Ovary (tissue), 9 donors: Measurements from ENCODE around the gene ABCC4. TPM values are rescaled to one million over a fixed set of nuclear protein-coding genes. Genes with fewer than 3 reads are reported as not detected.

Experiments used
- DNase-seq, 5 donors: peaks; one replicate each; pipeline ENCODE4 v3.0.0-alpha.2; 2019 to 2020
- H3K27ac ChIP-seq, 2 donors: fragments of 200-600 bp; one replicate each; pipeline versions ENCODE4 v1.5.1 to v1.8.0; 2019 to 2022
- H3K27me3 ChIP-seq: fragments of 200-600 bp; one replicate; pipeline ENCODE4 v1.8.0; 2022
- H3K36me3 ChIP-seq: fragments of 200-600 bp; sonication (generic); one replicate; pipeline ENCODE4 v1.5.1; 2019
- H3K4me1 ChIP-seq: one replicate; pipeline ENCODE4 v1.8.1; 2013; ENCODE audit warnings: mild to moderate bottlenecking, moderate library complexity; ENCODE audit not compliant: insufficient read depth
- H3K4me3 ChIP-seq: fragments of 200-600 bp; sonication (generic); one replicate; pipeline ENCODE4 v1.5.1; 2017
- H3K9me3 ChIP-seq, 2 donors: fragments of 200-600 bp in 1 of 2; sonication (generic) in 1 of 2; one replicate each; pipeline versions ENCODE4 v1.5.1 to v1.8.1; 2013 to 2019; ENCODE audit warnings: mild to moderate bottlenecking in 1 of 2, moderate library complexity in 1 of 2
- EP300 ChIP-seq: sonication (generic); formaldehyde crosslinking; IDR thresholded peaks from one replicate; pipeline ENCODE4 v1.6.1; 2017; ENCODE audit warnings: antibody characterized with exemption
- POLR2A ChIP-seq: fragments of 450-650 bp; IDR thresholded peaks from one replicate; pipeline ENCODE4 v1.6.1; 2017; ENCODE audit warnings: antibody characterized with exemption, mild to moderate bottlenecking, moderate library complexity
- WGBS, 3 donors: extraction: QIAGEN DNeasy Blood & Tissue Kit in 1 of 3; methylation state at CpG; one replicate each; pipeline versions ENCODE4 v1.1.5 to v1.1.7; 2013 to 2017; 5-methylcytosine and 5-hydroxymethylcytosine counted together
- intact Hi-C, 4 donors: fragments of 100-400 bp; cut with DNase I; formaldehyde crosslinking; loops; one replicate each; pipeline versions ENCODE4 v1.11.0 to v1.15.1; 2022 to 2023
- polyA plus RNA-seq, 2 donors: library from polyadenylated mRNA; stranded (reverse); fragments of 200-250 nt in 1 of 2; fragments of 350-450 nt in 1 of 2; fragmentation: Illumina TruSeq in 1 of 2; extraction: RNeasy Lipid Tissue Mini Kit (QIAGEN cat#74804) in 1 of 2; gene quantifications; one replicate each; pipeline ENCODE4 v1.2.3, GENCODE V29; 2013 to 2014
- small RNA-seq: library from RNA; depleted of rRNA; stranded (forward); fragments of <200 nt; gene quantifications from one replicate; pipeline ENCODE3, GENCODE V24; 2016
- total RNA-seq, 7 donors: library from RNA; depleted of rRNA in 2 of 7; stranded (reverse); fragments of >200 nt in 2 of 7; fragmentation: NEBNext Ultra II Directional in 3 of 7; extraction: Animal tissue kit (Norgen Biotek cat#: 25700) in 3 of 7; gene quantifications; one replicate each; pipeline versions ENCODE4 v1.1.0 to v1.2.4, GENCODE V29; 2016 to 2023
- TF ChIP-seq, protein P1 (sequence below), 3 donors: fragments of 450-650 bp in 2 of 3; fragments of 200-600 bp in 1 of 3; IDR thresholded peaks; one replicate each; pipeline versions ENCODE4 v1.5.1 to v1.8.0; 2016 to 2022; ENCODE audit warnings: antibody characterized with exemption in 3 of 3, mild to moderate bottlenecking in 1 of 3
- donor health status: DM: no; HTN: no; CAD: no; lungs with moderate emphysema.
- donor health status: DM: no; HTN: no; CAD: no.
- donor health status: Bipolar disorder and iron deficiency.
- donor health status: DM: yes; HTN: yes; CAD: no.
- donor health status: DM: no; HTN: no; CAD: no.
- donor health status: DM: yes; HTN: yes; CAD: no.

ABCC4 gene
- total and polyA plus RNA-seq, 9 donors, result 6.1 to 28.5 (median 11.5) TPM

DNA sequence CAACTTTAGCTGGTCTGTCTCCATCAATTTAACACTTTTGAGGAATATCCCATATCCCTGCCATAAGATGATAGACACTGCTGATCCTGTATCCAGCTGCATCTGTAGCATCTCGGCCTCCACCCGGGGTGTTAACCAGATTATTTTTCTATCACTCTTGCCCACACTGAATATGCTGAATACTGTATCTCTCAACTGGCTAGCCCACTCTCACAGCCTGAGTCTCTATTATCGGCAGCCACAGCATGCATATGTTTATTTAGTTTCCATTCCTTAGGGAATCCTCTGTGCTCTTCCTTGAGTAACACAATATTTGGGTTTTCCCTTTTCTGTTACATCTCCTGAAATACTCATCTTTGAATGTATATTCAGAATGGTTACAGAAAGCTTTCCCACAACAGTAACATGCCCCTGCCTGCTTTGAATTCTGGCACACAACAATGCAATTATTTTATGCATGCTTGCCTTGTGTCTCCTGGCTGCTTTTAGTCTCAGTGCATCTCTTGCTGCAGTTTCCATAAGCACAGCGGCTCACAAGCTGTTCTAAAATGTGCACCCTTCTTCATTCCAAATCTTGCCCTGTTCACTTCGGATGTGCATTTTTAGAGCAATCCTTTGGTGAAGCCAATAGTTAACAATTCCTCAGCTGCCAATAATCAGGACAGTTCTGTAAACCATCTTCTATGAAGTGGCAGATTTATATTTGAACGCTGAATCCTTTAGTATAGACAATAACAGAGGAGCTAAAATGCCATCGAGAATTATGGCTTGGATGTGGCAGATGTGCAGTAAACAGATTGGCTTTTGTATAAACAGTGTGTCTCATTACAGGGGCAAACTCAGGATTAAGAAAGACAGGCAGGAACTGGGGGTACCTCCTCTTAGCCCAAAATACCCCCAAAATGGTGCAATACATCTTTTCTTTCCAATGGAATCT lies 327.0 kb downstream of the ABCC4 start:
- TF ChIP-seq POLR2A (no peak), EP300 (no peak)
- TF ChIP-seq, protein P1, sequence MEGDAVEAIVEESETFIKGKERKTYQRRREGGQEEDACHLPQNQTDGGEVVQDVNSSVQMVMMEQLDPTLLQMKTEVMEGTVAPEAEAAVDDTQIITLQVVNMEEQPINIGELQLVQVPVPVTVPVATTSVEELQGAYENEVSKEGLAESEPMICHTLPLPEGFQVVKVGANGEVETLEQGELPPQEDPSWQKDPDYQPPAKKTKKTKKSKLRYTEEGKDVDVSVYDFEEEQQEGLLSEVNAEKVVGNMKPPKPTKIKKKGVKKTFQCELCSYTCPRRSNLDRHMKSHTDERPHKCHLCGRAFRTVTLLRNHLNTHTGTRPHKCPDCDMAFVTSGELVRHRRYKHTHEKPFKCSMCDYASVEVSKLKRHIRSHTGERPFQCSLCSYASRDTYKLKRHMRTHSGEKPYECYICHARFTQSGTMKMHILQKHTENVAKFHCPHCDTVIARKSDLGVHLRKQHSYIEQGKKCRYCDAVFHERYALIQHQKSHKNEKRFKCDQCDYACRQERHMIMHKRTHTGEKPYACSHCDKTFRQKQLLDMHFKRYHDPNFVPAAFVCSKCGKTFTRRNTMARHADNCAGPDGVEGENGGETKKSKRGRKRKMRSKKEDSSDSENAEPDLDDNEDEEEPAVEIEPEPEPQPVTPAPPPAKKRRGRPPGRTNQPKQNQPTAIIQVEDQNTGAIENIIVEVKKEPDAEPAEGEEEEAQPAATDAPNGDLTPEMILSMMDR (IDR thresholded peaks at IDR 0.05), result no peak
- no peak overlapping the region for H3K4me3 ChIP-seq
- DNase-seq, result no peak
- no peaks in the 10 kb centered on the region for H3K36me3 ChIP-seq
- intact Hi-C loops, result no loop called here
- 69 to 71% (median 70%) methylated on average over 7 of the region's 7 CpGs for WGBS, 3 donors
- no peaks in the 10 kb centered on the region for H3K9me3 ChIP-seq
- H3K4me1 ChIP-seq, result no peaks in the 10 kb centered on the region
- H3K27ac ChIP-seq, result no peak overlapping the region
- no peaks in the 10 kb centered on the region for H3K27me3 ChIP-seq

DNA sequence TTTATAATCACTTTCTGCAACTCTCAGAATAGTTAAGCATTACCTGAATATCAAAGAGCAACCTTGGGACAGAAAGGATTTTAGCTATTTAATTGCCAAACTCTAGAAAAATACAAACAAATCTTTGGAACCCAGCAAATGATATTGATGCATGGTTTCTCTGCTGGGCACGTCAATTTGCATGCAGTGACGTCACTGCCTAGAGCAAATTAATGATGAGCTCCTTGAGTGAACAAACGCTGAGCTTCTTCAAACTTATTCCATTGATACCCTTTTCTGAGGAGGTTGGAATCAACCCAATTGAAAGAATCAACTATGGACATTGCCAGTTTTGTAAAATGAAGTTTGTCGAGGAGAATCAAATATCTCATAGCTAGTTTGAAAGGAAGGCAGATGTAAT lies 329.0 kb downstream of the ABCC4 start:
- Histone ChIP-seq H3K4me3 (no peak overlapping the region), H3K27me3 (no peaks in the 10 kb centered on the region), H3K9me3 (no peaks in the 10 kb centered on the region), H3K27ac (no peak overlapping the region), H3K4me1 (no peaks in the 10 kb centered on the region), H3K36me3 (no peaks in the 10 kb centered on the region)
- intact Hi-C loops, result no loop called here
- WGBS, 3 donors, result 56 to 75% (median 70%) methylated on average over 4 of the region's 4 CpGs
- TF ChIP-seq EP300 (no peak), POLR2A (no peak)
- TF ChIP-seq, protein P1 (IDR thresholded peaks at IDR 0.05), result no peak
- no peak for DNase-seq

Small RNAs within 50 kb of the gene (small RNA-seq; reads per million reads assigned to genes)
- gene RNU6-62P (not detected), gene RNY3P8 (not detected), gene RNY4P27 (1.5 reads per million, percentile 67 among the genes with 10 or more reads in this experiment)
